Activated T-helper 1 cell treated with anti-CD3 and anti-CD28 coated beads, Interleukin-12 subunit alpha, Interleukin-12 subunit beta, Interleukin-2, Interleukin-4 antibody, amounts not matched to agents 30 ng/mL and 10 ng/mL and 1 ng/mL, durations not matched to agents 14 hours and 24 hours and 36 hours (primary cell): ENCODE data around the gene PRPS2. TPM values are rescaled to one million over a fixed set of nuclear protein-coding genes. Genes with fewer than 3 reads are reported as not detected.

ENCODE experiments used
- total RNA-seq: library from RNA; stranded (reverse); gene quantifications from 2 replicates; pipeline ENCODE4 v1.2.3, GENCODE V29; 2022

PRPS2 gene
- total RNA-seq, 1 donor from 2014 or later, result 115 TPM

Other genes with a start within 250 kb of the PRPS2 start
- gene TLR7, start 75.7 kb downstream of the PRPS2 start, total RNA-seq, result 0.07 and 0.10 TPM in 2 replicates
- not detected in 2 replicates for gene TLR8, start 115.2 kb downstream of the PRPS2 start, total RNA-seq
- 6,544 and 6,612 TPM in 2 replicates for gene TMSB4X, start 183.7 kb downstream of the PRPS2 start, total RNA-seq